Gastroesophageal sphincter (tissue), 3 donors: ENCODE results near the gene MIX23.

Experiments used
- POLR2A ChIP-seq, 2 donors: fragments of 450-650 bp; IDR thresholded peaks; one replicate each; pipeline ENCODE4 v1.6.1; 2017; ENCODE audit warnings: antibody characterized with exemption in 2 of 2, mild to moderate bottlenecking in 2 of 2, moderate library complexity in 1 of 2
- POLR2AphosphoS5 ChIP-seq: sonication (generic); formaldehyde crosslinking; IDR thresholded peaks from one replicate; pipeline ENCODE4 v1.6.1; 2017; ENCODE audit warnings: antibody characterized with exemption
- TF ChIP-seq, protein P1 (sequence below), 4 experiments: fragments of 200-600 bp in 2 of 4; fragments of 450-650 bp in 2 of 4; sonication (generic) in 1 of 4; IDR thresholded peaks; one replicate each; pipeline ENCODE4 v1.5.1; 2017 to 2019; ENCODE audit warnings: antibody characterized with exemption in 4 of 4, mild to moderate bottlenecking in 2 of 4, moderate library complexity in 2 of 4

DNA sequence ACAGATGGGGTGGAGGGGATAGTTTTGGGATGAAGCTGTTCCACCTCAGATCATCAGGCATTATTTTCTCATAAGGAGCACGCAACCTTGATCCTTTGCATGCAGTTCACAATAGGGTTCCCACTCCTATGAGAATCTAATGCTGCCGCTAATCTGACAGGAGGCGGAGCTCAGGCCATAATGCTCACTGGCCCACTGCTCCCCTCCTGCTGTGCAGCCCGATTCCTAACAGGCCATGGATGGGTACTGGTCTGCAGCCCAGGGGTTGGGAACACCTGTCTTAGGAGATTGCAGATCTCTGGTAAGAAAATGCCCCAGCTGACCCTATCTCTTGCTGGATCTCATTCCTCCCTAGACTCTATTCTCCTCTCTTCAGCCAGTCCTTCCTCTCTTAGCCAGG, 51.1 kb downstream of the MIX23 start:
- TF ChIP-seq, protein P1, sequence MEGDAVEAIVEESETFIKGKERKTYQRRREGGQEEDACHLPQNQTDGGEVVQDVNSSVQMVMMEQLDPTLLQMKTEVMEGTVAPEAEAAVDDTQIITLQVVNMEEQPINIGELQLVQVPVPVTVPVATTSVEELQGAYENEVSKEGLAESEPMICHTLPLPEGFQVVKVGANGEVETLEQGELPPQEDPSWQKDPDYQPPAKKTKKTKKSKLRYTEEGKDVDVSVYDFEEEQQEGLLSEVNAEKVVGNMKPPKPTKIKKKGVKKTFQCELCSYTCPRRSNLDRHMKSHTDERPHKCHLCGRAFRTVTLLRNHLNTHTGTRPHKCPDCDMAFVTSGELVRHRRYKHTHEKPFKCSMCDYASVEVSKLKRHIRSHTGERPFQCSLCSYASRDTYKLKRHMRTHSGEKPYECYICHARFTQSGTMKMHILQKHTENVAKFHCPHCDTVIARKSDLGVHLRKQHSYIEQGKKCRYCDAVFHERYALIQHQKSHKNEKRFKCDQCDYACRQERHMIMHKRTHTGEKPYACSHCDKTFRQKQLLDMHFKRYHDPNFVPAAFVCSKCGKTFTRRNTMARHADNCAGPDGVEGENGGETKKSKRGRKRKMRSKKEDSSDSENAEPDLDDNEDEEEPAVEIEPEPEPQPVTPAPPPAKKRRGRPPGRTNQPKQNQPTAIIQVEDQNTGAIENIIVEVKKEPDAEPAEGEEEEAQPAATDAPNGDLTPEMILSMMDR (IDR thresholded peaks at IDR 0.05) = no peak
- TF ChIP-seq POLR2A (IDR thresholded peaks at IDR 0.05) = no peak
- no peak for TF ChIP-seq POLR2AphosphoS5
